T47D (cell line): ENCODE results near the gene KIDINS220.

Experiments
- DNase-seq, 2 experiments: peaks; one replicate each; pipeline versions ENCODE4 v3.0.0 to v3.0.0-alpha.2; 2011 to 2012; ENCODE audit warnings: low read depth in 1 of 2, low spot score in 1 of 2
- JUND ChIP-seq: IDR thresholded peaks from 2 replicates; pipeline ENCODE4 v1.6.1; 2012; ENCODE audit warnings: low read depth
- in situ Hi-C: cut with HindIII; loops from 2 replicates; pipeline ENCODE4 v1.10.0; 2016; ENCODE audit warnings: low sequenced_read_pairs, low pct_unique_long_range_greater_than_20kb

The KIDINS220 gene

DNA sequence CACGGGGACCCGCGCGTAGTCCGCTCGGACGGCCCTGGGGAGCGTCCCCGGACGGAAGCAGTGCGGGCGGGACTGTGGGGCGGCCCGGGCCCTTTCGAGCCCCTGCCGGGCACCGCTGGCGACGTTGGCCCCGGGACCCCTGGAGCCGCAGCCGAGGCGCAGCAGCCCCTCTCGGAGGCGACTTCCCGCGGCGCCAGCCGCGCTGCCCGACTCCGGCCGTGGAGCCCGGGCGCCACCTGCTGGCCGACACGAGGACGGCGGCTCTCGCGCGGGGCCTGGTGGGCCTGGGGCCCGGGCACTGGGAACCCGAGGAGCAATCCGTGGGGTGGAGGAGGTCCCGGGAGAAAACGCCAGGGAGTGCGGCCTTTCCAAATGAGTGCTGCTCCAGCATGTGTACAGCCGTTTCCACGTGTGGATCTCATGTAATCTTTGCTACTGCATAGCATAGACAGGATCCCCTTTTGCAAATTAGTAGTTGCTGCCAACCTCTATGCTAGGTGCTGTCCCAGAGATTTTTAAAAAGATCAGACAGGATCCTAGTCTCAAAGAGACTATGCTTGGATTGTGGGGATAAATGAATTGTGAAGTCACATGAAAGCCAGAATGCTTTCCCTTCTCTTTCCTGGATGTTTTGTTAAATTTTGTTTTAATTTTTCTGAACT, 151.6 kb downstream of the KIDINS220 start:
- in situ Hi-C loops, result no loop called here
- peak; percentile 44 to 50 for DNase-seq
- TF ChIP-seq JUND, result no peak

DNA sequence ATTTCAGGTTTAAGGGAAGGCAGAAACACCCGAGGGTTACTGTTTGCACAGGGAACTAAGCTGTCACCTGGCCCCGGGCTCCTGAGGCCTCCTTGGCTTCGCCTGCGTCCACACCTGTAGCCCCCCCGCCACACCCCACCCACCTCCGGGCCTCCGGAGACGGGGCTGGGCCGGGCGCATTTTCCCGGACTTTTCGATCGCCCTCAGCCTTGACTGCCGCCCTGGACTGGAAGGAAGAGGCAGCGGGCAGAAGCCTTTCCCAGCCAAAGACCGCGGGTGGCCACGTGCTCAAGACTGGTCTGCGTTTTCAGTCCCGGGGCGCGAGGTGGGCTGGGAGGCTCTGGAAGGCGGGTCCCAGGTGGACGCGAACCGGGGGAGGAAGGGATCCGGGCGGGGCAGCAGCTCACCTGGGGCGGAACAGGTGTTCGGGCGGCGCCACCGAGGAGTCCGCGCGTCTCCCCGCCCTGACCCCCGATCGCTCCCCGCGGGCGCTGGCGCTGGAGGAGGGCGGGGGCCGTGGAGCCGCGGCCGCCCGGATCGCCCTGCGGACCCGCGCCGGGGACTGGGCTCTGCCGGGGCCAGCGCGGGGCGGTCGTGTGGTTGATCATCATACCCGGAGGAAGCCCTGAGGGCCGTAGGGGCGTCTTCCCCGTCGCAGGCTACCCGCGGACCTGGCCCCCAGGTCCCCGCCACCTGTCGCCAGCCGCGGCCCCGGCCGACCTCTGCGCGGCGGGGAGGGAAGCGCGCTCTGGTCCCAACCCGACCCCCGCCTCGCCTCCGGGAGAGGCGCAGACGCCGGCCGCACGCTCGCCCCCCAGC, 152.3 kb downstream of the KIDINS220 start:
- in situ Hi-C loops, result no loop called here
- peak; percentile 25 to 41 for DNase-seq
- no peak for TF ChIP-seq JUND

DNA sequence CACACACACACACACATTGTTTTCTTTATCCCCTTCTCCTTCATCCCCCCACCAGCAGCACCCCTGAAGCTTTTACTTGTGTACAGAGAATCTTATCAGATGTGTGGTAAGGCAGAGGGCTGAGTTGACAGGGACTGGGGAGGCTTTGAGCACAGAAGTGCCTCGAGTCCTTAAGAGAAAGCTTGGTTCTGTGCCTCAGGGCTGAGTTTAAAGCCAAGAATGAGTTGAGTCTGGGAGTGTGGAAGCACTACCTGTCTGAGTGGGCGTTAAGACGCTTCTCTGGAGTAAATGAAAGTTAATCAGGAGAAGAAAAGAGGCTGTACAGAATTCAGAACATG, 152.9 kb downstream of the KIDINS220 start:
- TF ChIP-seq JUND, result no peak
- in situ Hi-C loops, result no loop called here
- DNase-seq, result peak in 1 of 2 experiments; percentile 39

DNA sequence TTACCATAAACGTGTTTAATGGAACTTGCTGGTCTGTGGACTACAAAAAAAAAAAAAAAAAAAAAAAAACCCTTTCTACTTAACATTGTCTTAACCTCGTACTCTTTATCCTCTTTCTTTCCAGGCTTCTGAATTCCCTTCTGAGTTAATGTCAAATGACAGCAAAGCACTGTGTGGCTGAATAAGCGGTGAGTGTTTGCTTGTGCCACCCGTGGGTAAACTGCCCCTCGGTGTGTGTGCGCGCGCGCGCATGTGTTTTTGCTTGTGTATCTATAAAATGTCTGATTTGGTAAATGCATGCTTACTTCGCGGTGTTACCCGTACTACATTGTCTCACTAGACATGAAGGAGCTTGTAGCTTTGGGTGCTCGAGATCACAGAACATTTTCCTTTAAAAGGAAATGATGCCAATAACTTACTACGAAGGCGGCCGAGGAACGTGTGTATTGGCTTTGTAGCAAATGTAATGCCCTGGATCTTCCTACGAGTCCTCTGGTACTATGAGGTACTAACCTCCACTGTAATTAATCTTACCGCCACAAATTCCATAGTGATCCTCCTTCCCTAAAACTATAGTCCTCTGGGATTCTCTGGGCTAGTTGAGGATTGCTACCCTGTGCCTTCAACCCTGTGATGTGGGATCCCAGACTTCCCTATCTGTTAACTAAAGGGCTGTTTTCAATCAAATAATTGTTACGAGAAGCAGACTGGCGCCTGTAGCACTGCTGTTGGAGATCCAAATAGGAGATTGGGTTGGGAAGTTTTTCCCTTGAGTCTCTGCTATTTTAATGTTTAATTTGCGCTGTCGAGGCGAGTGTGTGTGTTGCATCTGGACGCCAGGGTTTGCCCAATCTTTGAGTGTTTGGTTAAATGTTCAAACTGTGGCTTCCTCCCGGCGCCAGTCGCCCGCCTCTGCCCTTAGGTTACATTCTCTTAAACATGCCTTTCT, 154.4 kb downstream of the KIDINS220 start:
- in situ Hi-C loops, result no loop called here
- no peak for TF ChIP-seq JUND
- DNase-seq, result peak in 1 of 2 experiments; percentile 42

- in situ Hi-C loops, result no loop called here
- DNase-seq, result peak; percentile 95 to 99
- no peak for TF ChIP-seq JUND
Measured at GRCh38 chr2:8681786-8682692, 155.4 kb downstream of the KIDINS220 start, which contains the start of gene ID2. Gene ID2 (plus strand): TSS chr2:8682056. CDS start chr2:8682166, 110 bp downstream.

GRCh38 chr2:8680822-8681760, 156.3 kb downstream of the KIDINS220 start:
- peak in 1 of 2 experiments; percentile 67 for DNase-seq
- no peak for TF ChIP-seq JUND
- in situ Hi-C loops, result no loop called here

GRCh38 chr2:8679827-8680731, 157.3 kb downstream of the KIDINS220 start:
- DNase-seq, result no peak
- no peak for TF ChIP-seq JUND
- in situ Hi-C loops, result no loop called here

GRCh38 chr2:8679567-8679826, 157.9 kb downstream of the KIDINS220 start:
- in situ Hi-C loops, result no loop called here
- no peak for TF ChIP-seq JUND
- DNase-seq, result no peak
